Measurements from ENCODE around the gene CBX4.

The CBX4 gene

GRCh38 chr17:79811011-79811867, 28.0 kb downstream of the CBX4 start:
- DNase-seq, result no peak

GRCh38 chr17:79810130-79811010, 28.9 kb downstream of the CBX4 start:
- DNase-seq, result peak; percentile 75

- DNase-seq, result no peak
These were observed 29.6 kb downstream of the CBX4 start for GRCh38 chr17:79809530-79810129.

- DNase-seq, result no peak
These were observed 30.3 kb downstream of the CBX4 start for GRCh38 chr17:79808763-79809529.

GRCh38 chr17:79806863-79807720, 32.1 kb downstream of the CBX4 start:
- no peak for DNase-seq

GRCh38 chr17:79806446-79806760, 32.8 kb downstream of the CBX4 start:
- no peak for DNase-seq

- DNase-seq, result no peak
These were observed 34.2 kb downstream of the CBX4 start for GRCh38 chr17:79804856-79805696.

- DNase-seq, result no peak
These were observed 35.0 kb downstream of the CBX4 start for GRCh38 chr17:79803997-79804855.

GRCh38 chr17:79803421-79803996, 35.7 kb downstream of the CBX4 start:
- DNase-seq, result no peak

GRCh38 chr17:79802736-79803420, 36.4 kb downstream of the CBX4 start:
- DNase-seq, result no peak

GRCh38 chr17:79802039-79802735, 37.1 kb downstream of the CBX4 start:
- DNase-seq, result no peak

- DNase-seq, result no peak
These were observed 37.8 kb downstream of the CBX4 start for GRCh38 chr17:79801156-79802038.

GRCh38 chr17:79800325-79801155, 38.7 kb downstream of the CBX4 start:
- DNase-seq, result no peak

GRCh38 chr17:79799538-79800324, 39.5 kb downstream of the CBX4 start:
- no peak for DNase-seq

- no peak for DNase-seq
These were observed 40.1 kb downstream of the CBX4 start for GRCh38 chr17:79799174-79799537.

All from activated gamma-delta T cell (primary cell).